Loucy (cell line): Measurements from ENCODE around the gene KRTAP19-6.

Source experiments
- H2AFZ ChIP-seq: fragments of 200-600 bp; sonication (generic); 2 replicates; pipeline ENCODE4 v1.6.0; 2016; ENCODE audit warnings: antibody characterized with exemption, mild to moderate bottlenecking, low read length, moderate library complexity
- H3F3A ChIP-seq: fragments of 200-600 bp; 2 replicates; pipeline ENCODE4 v1.6.0; 2016; ENCODE audit warnings: antibody characterized with exemption, low read depth, mild to moderate bottlenecking
- H3K27me3 ChIP-seq: fragments of 200-600 bp; sonication (generic); 2 replicates; pipeline ENCODE4 v1.6.1; 2014; ENCODE audit warnings: low read length, mild to moderate bottlenecking; ENCODE audit not compliant: insufficient read depth, poor library complexity, severe bottlenecking
- H3K36me3 ChIP-seq: fragments of 200-600 bp; sonication (generic); 2 replicates; pipeline ENCODE4 v1.6.1; 2016; ENCODE audit warnings: low read length; ENCODE audit not compliant: insufficient read depth
- H3K4me1 ChIP-seq: fragments of 200-600 bp; sonication (generic); 2 replicates; pipeline ENCODE4 v1.5.1; 2014; ENCODE audit warnings: low read length, mild to moderate bottlenecking; ENCODE audit not compliant: insufficient read depth, poor library complexity, severe bottlenecking
- H3K4me2 ChIP-seq: fragments of 200-600 bp; sonication (generic); 2 replicates; pipeline ENCODE4 v1.6.0; 2014; ENCODE audit warnings: antibody characterized with exemption, low read length, low read depth, mild to moderate bottlenecking; ENCODE audit not compliant: poor library complexity, severe bottlenecking
- H3K4me3 ChIP-seq: fragments of 200-600 bp; sonication (generic); 2 replicates; pipeline ENCODE4 v1.5.1; 2014; ENCODE audit warnings: low read length, mild to moderate bottlenecking, mixed read lengths; ENCODE audit not compliant: poor library complexity, severe bottlenecking
- H3K79me2 ChIP-seq: fragments of 200-600 bp; sonication (generic); 2 replicates; pipeline ENCODE4 v1.6.1; 2014; ENCODE audit warnings: low read length; ENCODE audit not compliant: insufficient read depth
- H3K9ac ChIP-seq: fragments of 200-600 bp; sonication (generic); 2 replicates; pipeline ENCODE4 v1.6.0; 2014; ENCODE audit warnings: mild to moderate bottlenecking, low read depth, low read length, moderate library complexity; ENCODE audit not compliant: poor library complexity, severe bottlenecking
- H3K9me2 ChIP-seq: fragments of 200-600 bp; sonication (generic); replicated peaks from 2 replicates; pipeline ENCODE4 v1.6.1; 2016; ENCODE audit warnings: low read depth, low read length, mixed read lengths
- H3K9me3 ChIP-seq: fragments of 200-600 bp; sonication (generic); 2 replicates; pipeline ENCODE4 v1.6.1; 2014; ENCODE audit warnings: mild to moderate bottlenecking, antibody characterized with exemption, low read length, low read depth; ENCODE audit not compliant: insufficient read depth
- H4K20me1 ChIP-seq: fragments of 200-600 bp; sonication (generic); 2 replicates; pipeline ENCODE4 v1.6.0; 2014; ENCODE audit warnings: antibody characterized with exemption, low read length, mild to moderate bottlenecking; ENCODE audit not compliant: insufficient read depth, poor library complexity, severe bottlenecking
- EZH2phosphoT487 ChIP-seq: fragments of 200-600 bp; IDR thresholded peaks from 2 replicates; pipeline ENCODE4 v1.6.1; 2018; ENCODE audit warnings: antibody characterized with exemption, mild to moderate bottlenecking, moderate library complexity, borderline replicate concordance
- TF ChIP-seq, protein P1 (sequence below): fragments of 200-600 bp; sonication (generic); conservative IDR thresholded peaks from 2 replicates; pipeline ENCODE4 v1.5.1; 2014; ENCODE audit warnings: mild to moderate bottlenecking, antibody characterized with exemption, low read length

Gene KRTAP19-6

DNA sequence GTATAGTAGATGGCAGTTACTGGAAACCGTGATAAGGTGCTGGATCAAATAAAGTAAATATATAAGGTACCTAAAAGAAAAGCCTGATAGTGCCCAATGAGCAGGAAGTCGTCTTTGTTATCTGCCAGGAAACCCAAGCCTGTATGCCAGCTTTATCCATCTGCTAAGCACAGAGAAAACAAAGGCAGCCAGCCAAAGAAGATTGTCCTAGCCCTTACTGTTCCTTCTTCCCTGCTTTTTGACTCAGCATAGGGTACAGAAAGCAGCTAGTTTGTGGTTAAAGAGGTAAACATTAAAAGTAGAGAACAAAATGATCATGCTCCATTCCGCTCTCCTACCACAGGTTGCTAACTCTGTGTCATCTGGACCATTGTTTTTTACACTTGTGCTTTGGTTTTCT lies 38.5 kb upstream of the KRTAP19-6 start:
- Histone ChIP-seq H3K79me2 (no peaks in the 10 kb centered on the region), H3K9me2 (no peaks in the 10 kb centered on the region), H3K27me3 (no peaks in the 10 kb centered on the region), H3F3A (no peaks in the 10 kb centered on the region), H4K20me1 (no peaks in the 10 kb centered on the region), H3K9me3 (no peaks in the 10 kb centered on the region), H3K4me3 (no peak overlapping the region), H3K9ac (no peak overlapping the region), H2AFZ (no peak overlapping the region), H3K4me1 (no peaks in the 10 kb centered on the region), H3K36me3 (no peaks in the 10 kb centered on the region), H3K4me2 (no peak overlapping the region)
- TF ChIP-seq, protein P1, sequence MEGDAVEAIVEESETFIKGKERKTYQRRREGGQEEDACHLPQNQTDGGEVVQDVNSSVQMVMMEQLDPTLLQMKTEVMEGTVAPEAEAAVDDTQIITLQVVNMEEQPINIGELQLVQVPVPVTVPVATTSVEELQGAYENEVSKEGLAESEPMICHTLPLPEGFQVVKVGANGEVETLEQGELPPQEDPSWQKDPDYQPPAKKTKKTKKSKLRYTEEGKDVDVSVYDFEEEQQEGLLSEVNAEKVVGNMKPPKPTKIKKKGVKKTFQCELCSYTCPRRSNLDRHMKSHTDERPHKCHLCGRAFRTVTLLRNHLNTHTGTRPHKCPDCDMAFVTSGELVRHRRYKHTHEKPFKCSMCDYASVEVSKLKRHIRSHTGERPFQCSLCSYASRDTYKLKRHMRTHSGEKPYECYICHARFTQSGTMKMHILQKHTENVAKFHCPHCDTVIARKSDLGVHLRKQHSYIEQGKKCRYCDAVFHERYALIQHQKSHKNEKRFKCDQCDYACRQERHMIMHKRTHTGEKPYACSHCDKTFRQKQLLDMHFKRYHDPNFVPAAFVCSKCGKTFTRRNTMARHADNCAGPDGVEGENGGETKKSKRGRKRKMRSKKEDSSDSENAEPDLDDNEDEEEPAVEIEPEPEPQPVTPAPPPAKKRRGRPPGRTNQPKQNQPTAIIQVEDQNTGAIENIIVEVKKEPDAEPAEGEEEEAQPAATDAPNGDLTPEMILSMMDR: no peak
- no peak for TF ChIP-seq EZH2phosphoT487

GRCh38 chr21:30579346-30579745 lies 37.7 kb upstream of the KRTAP19-6 start:
- Histone ChIP-seq H3K4me3 (no peak overlapping the region), H3K27me3 (no peaks in the 10 kb centered on the region), H3K4me2 (no peak overlapping the region), H4K20me1 (no peaks in the 10 kb centered on the region), H3K4me1 (no peaks in the 10 kb centered on the region), H3K9ac (no peak overlapping the region), H3F3A (no peaks in the 10 kb centered on the region), H3K9me3 (no peaks in the 10 kb centered on the region), H3K79me2 (no peaks in the 10 kb centered on the region), H2AFZ (no peak overlapping the region), H3K9me2 (no peaks in the 10 kb centered on the region), H3K36me3 (no peaks in the 10 kb centered on the region)
- TF ChIP-seq EZH2phosphoT487: no peak
- TF ChIP-seq, protein P1: no peak

GRCh38 chr21:30577766-30578165 lies 36.1 kb upstream of the KRTAP19-6 start:
- Histone ChIP-seq H3K9me3 (no peaks in the 10 kb centered on the region), H3K79me2 (no peaks in the 10 kb centered on the region), H3K27me3 (no peaks in the 10 kb centered on the region), H3F3A (no peaks in the 10 kb centered on the region), H3K4me1 (no peaks in the 10 kb centered on the region), H3K4me2 (no peak overlapping the region), H2AFZ (no peak overlapping the region), H4K20me1 (no peaks in the 10 kb centered on the region), H3K9ac (no peak overlapping the region), H3K4me3 (no peak overlapping the region), H3K9me2 (no peaks in the 10 kb centered on the region), H3K36me3 (no peaks in the 10 kb centered on the region)
- TF ChIP-seq EZH2phosphoT487: no peak
- TF ChIP-seq, protein P1: no peak
